WI38 (cell line): ENCODE results near the gene CAMKK2.

Source experiments
- H3K4me3 ChIP-seq: 2 replicates; pipeline ENCODE4 v1.5.1; 2011; ENCODE audit warnings: low read depth, mild to moderate bottlenecking, control low read depth, low read length
- TF ChIP-seq, protein P1 (sequence below): IDR thresholded peaks from 2 replicates; pipeline ENCODE4 v1.5.1; 2012; ENCODE audit warnings: low read depth, mild to moderate bottlenecking, control low read depth, low read length

Gene CAMKK2

DNA sequence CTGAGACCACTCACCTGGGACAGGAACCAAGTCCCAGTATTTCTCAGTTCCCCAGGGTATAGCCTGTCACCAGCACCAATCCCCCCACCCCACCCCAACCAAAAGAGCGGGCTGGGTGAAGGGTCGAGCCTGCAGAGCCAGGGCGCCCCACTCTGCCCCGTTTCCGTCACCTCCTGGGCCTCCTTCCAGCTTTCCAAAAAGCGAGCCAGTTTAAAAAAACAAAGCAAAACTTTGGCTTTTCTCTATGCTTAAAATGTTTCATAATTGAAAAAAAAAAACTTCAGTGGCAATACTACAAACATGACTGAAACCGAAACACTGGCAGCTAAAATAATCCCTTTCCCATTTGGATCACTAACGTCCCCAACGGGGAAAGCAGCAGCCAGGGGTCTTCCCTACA, 7.5 kb downstream of the CAMKK2 start:
- H3K4me3 ChIP-seq: no peak overlapping the region
- TF ChIP-seq, protein P1, sequence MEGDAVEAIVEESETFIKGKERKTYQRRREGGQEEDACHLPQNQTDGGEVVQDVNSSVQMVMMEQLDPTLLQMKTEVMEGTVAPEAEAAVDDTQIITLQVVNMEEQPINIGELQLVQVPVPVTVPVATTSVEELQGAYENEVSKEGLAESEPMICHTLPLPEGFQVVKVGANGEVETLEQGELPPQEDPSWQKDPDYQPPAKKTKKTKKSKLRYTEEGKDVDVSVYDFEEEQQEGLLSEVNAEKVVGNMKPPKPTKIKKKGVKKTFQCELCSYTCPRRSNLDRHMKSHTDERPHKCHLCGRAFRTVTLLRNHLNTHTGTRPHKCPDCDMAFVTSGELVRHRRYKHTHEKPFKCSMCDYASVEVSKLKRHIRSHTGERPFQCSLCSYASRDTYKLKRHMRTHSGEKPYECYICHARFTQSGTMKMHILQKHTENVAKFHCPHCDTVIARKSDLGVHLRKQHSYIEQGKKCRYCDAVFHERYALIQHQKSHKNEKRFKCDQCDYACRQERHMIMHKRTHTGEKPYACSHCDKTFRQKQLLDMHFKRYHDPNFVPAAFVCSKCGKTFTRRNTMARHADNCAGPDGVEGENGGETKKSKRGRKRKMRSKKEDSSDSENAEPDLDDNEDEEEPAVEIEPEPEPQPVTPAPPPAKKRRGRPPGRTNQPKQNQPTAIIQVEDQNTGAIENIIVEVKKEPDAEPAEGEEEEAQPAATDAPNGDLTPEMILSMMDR: no peak

DNA sequence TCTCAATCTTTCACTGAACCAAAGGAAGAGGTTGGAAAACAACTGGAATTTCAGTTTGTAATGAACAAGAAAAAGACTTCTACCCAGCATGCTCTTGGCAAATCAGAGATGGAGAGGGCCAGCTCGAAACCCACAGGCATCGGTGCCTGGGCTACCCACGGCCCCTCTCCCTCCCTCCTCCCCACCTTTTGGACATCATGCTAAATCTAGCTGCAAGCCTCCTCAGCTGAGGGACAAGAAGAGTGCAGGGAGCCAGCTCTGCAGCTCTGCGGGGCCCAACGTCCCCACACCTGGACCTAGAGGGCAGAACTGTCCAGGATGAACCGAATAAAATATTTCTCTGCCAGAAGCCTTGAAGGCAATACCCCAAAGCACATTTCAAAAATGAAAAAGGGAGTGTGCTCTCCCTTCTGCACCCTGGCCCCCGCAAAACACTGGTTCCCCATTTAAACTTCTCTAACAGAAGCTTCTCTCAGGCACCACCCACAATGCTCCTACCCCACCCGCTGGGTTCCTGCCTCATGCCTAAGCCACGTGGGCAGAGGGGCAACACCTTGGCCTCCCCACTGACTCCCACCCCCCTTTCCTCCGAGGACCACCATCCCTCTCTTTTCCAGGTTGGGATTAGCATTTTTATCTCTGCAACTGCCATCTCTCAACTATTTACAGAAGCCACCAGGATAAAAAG, 8.2 kb downstream of the CAMKK2 start:
- no peak overlapping the region for H3K4me3 ChIP-seq
- TF ChIP-seq, protein P1: no peak

DNA sequence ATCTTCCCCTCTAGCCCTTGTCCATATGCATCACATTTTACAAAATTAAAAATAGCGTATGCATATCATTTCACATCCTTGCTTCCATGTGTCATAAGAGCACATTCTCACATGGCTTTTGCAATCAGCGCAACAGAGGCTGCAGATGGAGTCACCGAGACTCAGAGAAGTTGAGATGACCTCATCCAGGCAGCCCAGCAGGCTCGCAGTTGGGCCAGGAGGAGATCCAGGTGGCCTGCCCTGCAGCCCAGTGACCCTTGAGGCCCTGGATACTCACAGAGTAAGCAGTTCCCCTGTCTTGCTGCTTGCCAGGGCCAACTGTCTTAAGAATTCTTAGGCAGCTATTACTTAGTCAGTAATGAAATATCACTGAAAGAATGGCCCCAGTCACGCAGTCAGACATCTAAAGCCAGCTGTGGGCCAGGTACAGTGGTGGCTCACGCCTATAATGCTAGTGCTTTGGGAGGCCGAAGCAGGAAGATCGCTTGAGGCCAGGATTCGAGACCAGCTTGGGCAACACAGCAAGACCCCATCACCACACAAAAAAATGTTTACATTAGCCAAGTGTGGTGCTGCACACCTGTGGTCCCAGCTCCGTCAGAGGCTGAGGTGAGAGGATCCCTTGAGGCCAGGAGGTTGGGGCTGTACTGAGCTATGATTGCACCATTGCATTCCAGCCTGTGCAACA, 9.1 kb downstream of the CAMKK2 start:
- no peak overlapping the region for H3K4me3 ChIP-seq
- TF ChIP-seq, protein P1: no peak

DNA sequence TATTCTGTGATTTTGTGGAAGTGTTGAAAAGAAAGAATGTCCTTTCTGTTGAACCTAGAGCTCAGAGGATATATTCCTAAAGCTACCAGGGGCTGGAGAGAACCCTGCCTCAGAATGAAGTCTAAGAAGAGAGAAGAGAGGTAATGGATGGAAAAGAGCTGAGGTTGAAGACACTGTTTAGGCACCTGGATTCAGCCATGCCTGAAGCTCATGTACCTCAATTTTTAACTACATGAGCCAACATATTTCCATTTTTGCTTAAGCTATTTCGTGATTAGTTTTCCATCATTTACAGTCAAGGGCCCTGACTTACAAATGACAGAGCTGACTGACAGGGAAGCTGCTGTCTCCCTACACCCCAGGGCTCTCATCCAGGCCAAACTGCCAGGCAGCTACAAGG, 10.7 kb downstream of the CAMKK2 start:
- H3K4me3 ChIP-seq: no peak overlapping the region
- TF ChIP-seq, protein P1: no peak

DNA sequence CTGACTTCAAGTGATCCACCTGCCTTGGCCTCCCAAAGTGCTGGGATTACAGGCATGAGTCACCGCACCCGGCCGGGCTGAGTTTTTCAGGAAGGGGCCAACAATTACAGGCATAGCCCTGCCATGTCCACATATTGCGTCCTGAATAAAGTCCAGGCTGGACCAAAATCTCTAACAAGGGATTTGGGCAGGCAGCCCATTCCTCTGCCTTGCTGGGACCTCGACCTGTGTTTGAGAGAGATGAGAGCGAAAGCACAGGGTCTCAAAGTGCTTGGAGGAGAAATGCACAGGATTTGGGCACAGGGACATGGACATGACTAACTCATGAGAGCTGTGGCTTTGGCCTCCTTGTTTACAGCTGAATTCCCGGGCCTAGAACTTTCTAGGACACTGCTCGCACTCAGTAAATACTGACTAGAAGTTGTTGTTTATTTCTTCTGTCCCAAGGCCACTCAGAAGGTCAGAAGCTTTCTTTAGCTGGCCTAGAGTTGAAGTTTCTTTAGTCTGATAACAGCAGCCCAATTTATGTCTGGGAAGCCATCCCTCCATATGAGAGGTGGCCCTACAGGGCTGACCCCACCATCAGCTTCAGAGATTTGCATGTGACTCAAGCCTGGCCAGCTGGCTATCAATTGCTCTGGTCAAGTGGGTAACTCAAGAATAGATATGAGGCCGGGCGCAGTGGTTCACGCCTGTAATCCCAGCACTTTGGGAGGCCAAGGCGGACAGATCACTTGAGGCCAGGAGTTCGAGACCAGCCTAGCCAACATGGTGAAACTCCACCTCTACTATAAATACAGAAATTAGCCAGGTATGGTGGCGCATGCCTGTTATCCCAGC, 11.7 kb downstream of the CAMKK2 start:
- TF ChIP-seq, protein P1: no peak
- no peak overlapping the region for H3K4me3 ChIP-seq

DNA sequence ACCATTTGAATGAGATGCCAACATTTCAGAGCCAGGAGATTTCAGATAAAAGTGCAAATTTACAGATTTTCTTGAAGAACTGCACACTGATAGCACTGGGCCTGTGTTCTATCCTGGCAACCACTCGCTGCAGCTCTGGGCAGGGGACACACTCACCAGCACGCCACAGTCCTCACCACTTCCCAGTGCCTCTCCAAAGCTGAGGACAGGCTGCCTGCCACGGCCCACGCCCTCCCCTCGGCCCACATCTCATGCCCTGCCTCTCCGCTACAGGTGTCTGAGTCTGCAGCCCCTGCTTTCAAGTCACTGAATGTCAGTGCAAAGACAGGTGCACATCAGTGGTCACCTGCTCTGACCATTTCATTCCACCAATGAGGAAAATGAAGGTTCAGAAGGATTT, 12.7 kb downstream of the CAMKK2 start:
- no peak overlapping the region for H3K4me3 ChIP-seq
- TF ChIP-seq, protein P1: no peak
